T-helper 22 cell (primary cell): ENCODE measurements around the gene ZNF883.

Experiments
- DNase-seq: peaks from one replicate; pipeline ENCODE4 v3.0.0-alpha.2; 2020; ENCODE audit warnings: low read depth

ZNF883 gene

GRCh38 chr9:112917987-112918362, 94.0 kb downstream of the ZNF883 start:
- no peak for DNase-seq

- DNase-seq, result no peak
Measured at GRCh38 chr9:112917047-112917986, 94.7 kb downstream of the ZNF883 start.

GRCh38 chr9:112914524-112914923, 97.5 kb downstream of the ZNF883 start:
- no peak for DNase-seq

- no peak for DNase-seq
Measured at GRCh38 chr9:112913326-112913725, 98.7 kb downstream of the ZNF883 start.

- no peak for DNase-seq
Measured at GRCh38 chr9:112912636-112913035, 99.4 kb downstream of the ZNF883 start.

GRCh38 chr9:112911736-112912135, 100.3 kb downstream of the ZNF883 start:
- no peak for DNase-seq
